Measurements from ENCODE around the gene SLX4IP.
A peak's percentile ranks its signal among the peaks of the same experiment; 100 is the strongest.

The SLX4IP gene

DNA sequence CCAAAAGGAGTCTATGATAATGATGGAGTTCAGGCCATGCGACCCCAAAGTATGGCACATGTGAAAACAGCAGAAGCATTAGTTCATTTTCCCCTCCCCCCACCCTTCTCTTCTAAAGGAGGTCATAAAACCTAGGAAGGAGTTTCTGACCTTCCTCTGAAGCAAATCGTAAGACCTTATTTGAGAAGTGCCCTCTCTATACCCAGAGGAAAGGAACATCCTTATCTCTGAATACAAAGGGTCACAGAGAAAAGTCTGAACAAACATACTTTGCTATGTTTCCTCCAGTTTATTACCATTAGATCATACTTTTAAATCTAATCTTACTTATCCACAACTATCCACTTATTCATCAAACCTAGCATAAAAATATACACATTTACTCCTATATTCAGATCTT lies 48.6 kb downstream of the SLX4IP start:
- no peak for DNase-seq (ENCODE audit: low read depth)
- TF ChIP-seq, protein P1, sequence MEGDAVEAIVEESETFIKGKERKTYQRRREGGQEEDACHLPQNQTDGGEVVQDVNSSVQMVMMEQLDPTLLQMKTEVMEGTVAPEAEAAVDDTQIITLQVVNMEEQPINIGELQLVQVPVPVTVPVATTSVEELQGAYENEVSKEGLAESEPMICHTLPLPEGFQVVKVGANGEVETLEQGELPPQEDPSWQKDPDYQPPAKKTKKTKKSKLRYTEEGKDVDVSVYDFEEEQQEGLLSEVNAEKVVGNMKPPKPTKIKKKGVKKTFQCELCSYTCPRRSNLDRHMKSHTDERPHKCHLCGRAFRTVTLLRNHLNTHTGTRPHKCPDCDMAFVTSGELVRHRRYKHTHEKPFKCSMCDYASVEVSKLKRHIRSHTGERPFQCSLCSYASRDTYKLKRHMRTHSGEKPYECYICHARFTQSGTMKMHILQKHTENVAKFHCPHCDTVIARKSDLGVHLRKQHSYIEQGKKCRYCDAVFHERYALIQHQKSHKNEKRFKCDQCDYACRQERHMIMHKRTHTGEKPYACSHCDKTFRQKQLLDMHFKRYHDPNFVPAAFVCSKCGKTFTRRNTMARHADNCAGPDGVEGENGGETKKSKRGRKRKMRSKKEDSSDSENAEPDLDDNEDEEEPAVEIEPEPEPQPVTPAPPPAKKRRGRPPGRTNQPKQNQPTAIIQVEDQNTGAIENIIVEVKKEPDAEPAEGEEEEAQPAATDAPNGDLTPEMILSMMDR (IDR thresholded peaks at IDR 0.05; ENCODE audit: insufficient read depth, low read depth, low read length, missing control alignments), result no peak
- no peak overlapping the region for H3K4me3 ChIP-seq (ENCODE audit: low read length)

- H3K4me3 ChIP-seq (ENCODE audit: low read length), result no peak overlapping the region
- TF ChIP-seq, protein P1 (IDR thresholded peaks at IDR 0.05; ENCODE audit: insufficient read depth, low read depth, low read length, missing control alignments), result no peak
- DNase-seq (ENCODE audit: low read depth), result peak; percentile 69
Observed at GRCh38 chr20:10487142-10488136, 52.3 kb downstream of the SLX4IP start.

GRCh38 chr20:10488534-10488933 lies 53.4 kb downstream of the SLX4IP start:
- DNase-seq (ENCODE audit: low read depth), result no peak
- TF ChIP-seq, protein P1 (IDR thresholded peaks at IDR 0.05; ENCODE audit: insufficient read depth, low read depth, low read length, missing control alignments), result no peak
- no peak overlapping the region for H3K4me3 ChIP-seq (ENCODE audit: low read length)

DNA sequence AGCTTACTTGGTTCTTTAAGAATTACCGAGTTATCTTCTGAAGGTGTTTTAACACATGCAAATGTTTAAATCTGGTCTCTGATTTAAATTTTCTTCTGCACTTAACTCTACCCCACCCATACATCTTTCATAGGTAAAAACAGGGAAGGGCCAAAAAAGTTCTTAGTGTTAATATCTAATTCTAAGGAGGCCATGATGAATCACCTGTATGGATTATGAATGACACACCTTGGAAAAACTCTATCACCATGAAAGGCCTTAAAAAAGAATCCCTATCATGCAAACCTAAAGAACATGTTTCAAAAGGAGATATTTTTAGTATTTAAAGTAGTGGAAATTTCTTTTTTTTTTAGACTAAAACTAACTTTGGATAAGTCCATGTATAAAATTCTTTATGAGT lies 54.7 kb downstream of the SLX4IP start:
- DNase-seq (ENCODE audit: low read depth), result peak; percentile 33
- TF ChIP-seq, protein P1 (IDR thresholded peaks at IDR 0.05; ENCODE audit: insufficient read depth, low read depth, low read length, missing control alignments), result no peak
- no peak overlapping the region for H3K4me3 ChIP-seq (ENCODE audit: low read length)

- TF ChIP-seq, protein P1 (IDR thresholded peaks at IDR 0.05; ENCODE audit: insufficient read depth, low read depth, low read length, missing control alignments), result no peak
- DNase-seq (ENCODE audit: low read depth), result no peak
- no peak overlapping the region for H3K4me3 ChIP-seq (ENCODE audit: low read length)
Observed at GRCh38 chr20:10490257-10490656, 55.2 kb downstream of the SLX4IP start.

- TF ChIP-seq, protein P1 (IDR thresholded peaks at IDR 0.05; ENCODE audit: insufficient read depth, low read depth, low read length, missing control alignments), result no peak
- H3K4me3 ChIP-seq (ENCODE audit: low read length), result no peak overlapping the region
- DNase-seq (ENCODE audit: low read depth), result no peak
Observed at GRCh38 chr20:10490706-10491105, 55.6 kb downstream of the SLX4IP start.
